Neural cell (in vitro differentiated cells): ENCODE results near the gene EPS15. TPM values are rescaled to one million over a fixed set of nuclear protein-coding genes. Genes with fewer than 3 reads are reported as not detected.

Experiments
- H2AFZ ChIP-seq: fragments of 200-600, 300-800 bp; sonication (generic), shearing (Covaris generic); 2 replicates; pipeline ENCODE4 v1.6.0; 2014; ENCODE audit warnings: low read depth, mild to moderate bottlenecking, antibody characterized with exemption, low read length, moderate library complexity
- H3F3A ChIP-seq: fragments of 200-600 bp; shearing (Covaris generic); 2 replicates; pipeline ENCODE4 v1.6.1; 2016; ENCODE audit warnings: mild to moderate bottlenecking, moderate library complexity, mixed read lengths, antibody characterized with exemption, low read length; ENCODE audit not compliant: insufficient read depth, poor library complexity, severe bottlenecking
- H3K27ac ChIP-seq: fragments of 200-600, 300-800 bp; sonication (generic), shearing (Covaris generic); 2 replicates; pipeline ENCODE4 v1.5.1; 2014; ENCODE audit warnings: mild to moderate bottlenecking, low read length, moderate library complexity
- H3K27me3 ChIP-seq: fragments of 300-800, 200-600 bp; sonication (generic), shearing (Covaris generic); 2 replicates; pipeline ENCODE4 v1.6.0; 2014; ENCODE audit warnings: mild to moderate bottlenecking, low read depth, low read length, moderate library complexity; ENCODE audit not compliant: insufficient read depth
- H3K36me3 ChIP-seq: fragments of 300-800, 200-600 bp; sonication (generic), shearing (Covaris generic); 2 replicates; pipeline ENCODE4 v1.5.1; 2014; ENCODE audit warnings: mild to moderate bottlenecking, antibody characterized with exemption, low read length, moderate library complexity; ENCODE audit not compliant: insufficient read depth
- H3K4me2 ChIP-seq: fragments of 300-800, 200-600 bp; sonication (generic), shearing (Covaris generic); 2 replicates; pipeline ENCODE4 v1.6.0; 2014; ENCODE audit warnings: mild to moderate bottlenecking, low read length
- H3K4me3 ChIP-seq: fragments of 300-800, 200-600 bp; sonication (generic), shearing (Covaris generic); 2 replicates; pipeline ENCODE4 v1.5.1; 2014; ENCODE audit warnings: mild to moderate bottlenecking, low read length, moderate library complexity
- H3K79me2 ChIP-seq: fragments of 200-600 bp; shearing (Covaris generic); replicated peaks from 2 replicates; pipeline ENCODE4 v1.6.0; 2014; ENCODE audit warnings: mild to moderate bottlenecking, low read length, moderate library complexity; ENCODE audit not compliant: insufficient read depth
- H3K9ac ChIP-seq: fragments of 300-800, 200-600 bp; sonication (generic), shearing (Covaris generic); 2 replicates; pipeline ENCODE4 v1.6.1; 2016; ENCODE audit warnings: mild to moderate bottlenecking, low read length, mixed read lengths
- H3K9me2 ChIP-seq: fragments of 200-600 bp; shearing (Covaris generic); 2 replicates; pipeline ENCODE4 v1.6.1; 2016; ENCODE audit warnings: mild to moderate bottlenecking, low read length, mixed read lengths; ENCODE audit not compliant: insufficient read depth
- H3K9me3 ChIP-seq: fragments of 200-600, 300-800 bp; sonication (generic), shearing (Covaris generic); 2 replicates; pipeline ENCODE4 v1.6.1; 2016; ENCODE audit warnings: mild to moderate bottlenecking, mixed run types, low read length, moderate library complexity, mixed read lengths
- H4K20me1 ChIP-seq: fragments of 200-600 bp; shearing (Covaris generic); 2 replicates; pipeline ENCODE4 v1.6.1; 2016; ENCODE audit warnings: mild to moderate bottlenecking, mixed run types; ENCODE audit not compliant: insufficient read depth
- CTCF ChIP-seq: fragments of 450-650 bp; IDR thresholded peaks from 2 replicates; pipeline ENCODE4 v1.5.1; 2014; ENCODE audit warnings: antibody characterized with exemption, mild to moderate bottlenecking, moderate library complexity; ENCODE audit not compliant: poor library complexity, severe bottlenecking
- EP300 ChIP-seq: fragments of 450-650 bp; conservative IDR thresholded peaks from 2 replicates; pipeline ENCODE4 v1.6.1; 2014; ENCODE audit warnings: antibody characterized with exemption, mild to moderate bottlenecking, moderate library complexity; ENCODE audit not compliant: poor library complexity, severe bottlenecking
- EZH2 ChIP-seq: fragments of 200-600, 300-800 bp; shearing (Covaris generic), sonication (generic); IDR thresholded peaks from 2 replicates; pipeline ENCODE4 v1.6.1; 2014; ENCODE audit warnings: antibody characterized with exemption, low read length, borderline replicate concordance, mild to moderate bottlenecking; ENCODE audit not compliant: insufficient read depth, poor library complexity, severe bottlenecking
- MXI1 ChIP-seq: fragments of 450-650 bp; conservative IDR thresholded peaks from 2 replicates; pipeline ENCODE4 v1.6.1; 2014; ENCODE audit warnings: antibody characterized with exemption, mild to moderate bottlenecking; ENCODE audit not compliant: poor library complexity, severe bottlenecking
- POLR2AphosphoS5 ChIP-seq: IDR thresholded peaks from 2 replicates; pipeline ENCODE4 v1.6.1; 2012
- RAD21 ChIP-seq: fragments of 450-650 bp; conservative IDR thresholded peaks from 2 replicates; pipeline ENCODE4 v1.6.1; 2014; ENCODE audit warnings: antibody characterized with exemption, mild to moderate bottlenecking, moderate library complexity
- SMC3 ChIP-seq: fragments of 450-650 bp; conservative IDR thresholded peaks from 2 replicates; pipeline ENCODE4 v1.6.1; 2014; ENCODE audit warnings: antibody characterized with exemption, mild to moderate bottlenecking, moderate library complexity; ENCODE audit not compliant: poor library complexity
- TAF1 ChIP-seq: IDR thresholded peaks from 2 replicates; pipeline ENCODE4 v1.6.1; 2012; ENCODE audit warnings: low read depth
- polyA plus RNA-seq: library from polyadenylated mRNA; depleted of rRNA; stranded (reverse); fragments of >200 nt; gene quantifications from 2 replicates; pipeline ENCODE4 v1.2.3, GENCODE V29; 2014
- TF ChIP-seq, protein P1 (sequence below): IDR thresholded peaks from 2 replicates; pipeline ENCODE4 v1.6.1; 2012; ENCODE audit warnings: borderline replicate concordance

Gene EPS15
- polyA plus RNA-seq, 1 donor from 2014 or later: 101 TPM

- Histone ChIP-seq H3K27ac (no peak overlapping the region), H3K9ac (no peak overlapping the region), H3K27me3 (peaks cover 28% of the 10 kb centered on the region), H4K20me1 (no peaks in the 10 kb centered on the region), H3K9me3 (no peaks in the 10 kb centered on the region), H3F3A (no peaks in the 10 kb centered on the region), H3K4me3 (no peak overlapping the region), H3K9me2 (no peaks in the 10 kb centered on the region), H2AFZ (no peak overlapping the region), H3K4me2 (no peak overlapping the region), H3K36me3 (no peaks in the 10 kb centered on the region), H3K79me2 (no peaks in the 10 kb centered on the region)
- TF ChIP-seq SMC3: no peak
- TF ChIP-seq EP300: no peak
- TF ChIP-seq POLR2AphosphoS5: no peak
- no peak for TF ChIP-seq RAD21
- no peak for TF ChIP-seq EZH2
- TF ChIP-seq MXI1: no peak
- TF ChIP-seq CTCF: no peak
- TF ChIP-seq, protein P1, sequence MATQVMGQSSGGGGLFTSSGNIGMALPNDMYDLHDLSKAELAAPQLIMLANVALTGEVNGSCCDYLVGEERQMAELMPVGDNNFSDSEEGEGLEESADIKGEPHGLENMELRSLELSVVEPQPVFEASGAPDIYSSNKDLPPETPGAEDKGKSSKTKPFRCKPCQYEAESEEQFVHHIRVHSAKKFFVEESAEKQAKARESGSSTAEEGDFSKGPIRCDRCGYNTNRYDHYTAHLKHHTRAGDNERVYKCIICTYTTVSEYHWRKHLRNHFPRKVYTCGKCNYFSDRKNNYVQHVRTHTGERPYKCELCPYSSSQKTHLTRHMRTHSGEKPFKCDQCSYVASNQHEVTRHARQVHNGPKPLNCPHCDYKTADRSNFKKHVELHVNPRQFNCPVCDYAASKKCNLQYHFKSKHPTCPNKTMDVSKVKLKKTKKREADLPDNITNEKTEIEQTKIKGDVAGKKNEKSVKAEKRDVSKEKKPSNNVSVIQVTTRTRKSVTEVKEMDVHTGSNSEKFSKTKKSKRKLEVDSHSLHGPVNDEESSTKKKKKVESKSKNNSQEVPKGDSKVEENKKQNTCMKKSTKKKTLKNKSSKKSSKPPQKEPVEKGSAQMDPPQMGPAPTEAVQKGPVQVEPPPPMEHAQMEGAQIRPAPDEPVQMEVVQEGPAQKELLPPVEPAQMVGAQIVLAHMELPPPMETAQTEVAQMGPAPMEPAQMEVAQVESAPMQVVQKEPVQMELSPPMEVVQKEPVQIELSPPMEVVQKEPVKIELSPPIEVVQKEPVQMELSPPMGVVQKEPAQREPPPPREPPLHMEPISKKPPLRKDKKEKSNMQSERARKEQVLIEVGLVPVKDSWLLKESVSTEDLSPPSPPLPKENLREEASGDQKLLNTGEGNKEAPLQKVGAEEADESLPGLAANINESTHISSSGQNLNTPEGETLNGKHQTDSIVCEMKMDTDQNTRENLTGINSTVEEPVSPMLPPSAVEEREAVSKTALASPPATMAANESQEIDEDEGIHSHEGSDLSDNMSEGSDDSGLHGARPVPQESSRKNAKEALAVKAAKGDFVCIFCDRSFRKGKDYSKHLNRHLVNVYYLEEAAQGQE: no peak
- no peak for TF ChIP-seq TAF1
These were observed 176.4 kb downstream of the EPS15 start for GRCh38 chr1:51342591-51343206.

DNA sequence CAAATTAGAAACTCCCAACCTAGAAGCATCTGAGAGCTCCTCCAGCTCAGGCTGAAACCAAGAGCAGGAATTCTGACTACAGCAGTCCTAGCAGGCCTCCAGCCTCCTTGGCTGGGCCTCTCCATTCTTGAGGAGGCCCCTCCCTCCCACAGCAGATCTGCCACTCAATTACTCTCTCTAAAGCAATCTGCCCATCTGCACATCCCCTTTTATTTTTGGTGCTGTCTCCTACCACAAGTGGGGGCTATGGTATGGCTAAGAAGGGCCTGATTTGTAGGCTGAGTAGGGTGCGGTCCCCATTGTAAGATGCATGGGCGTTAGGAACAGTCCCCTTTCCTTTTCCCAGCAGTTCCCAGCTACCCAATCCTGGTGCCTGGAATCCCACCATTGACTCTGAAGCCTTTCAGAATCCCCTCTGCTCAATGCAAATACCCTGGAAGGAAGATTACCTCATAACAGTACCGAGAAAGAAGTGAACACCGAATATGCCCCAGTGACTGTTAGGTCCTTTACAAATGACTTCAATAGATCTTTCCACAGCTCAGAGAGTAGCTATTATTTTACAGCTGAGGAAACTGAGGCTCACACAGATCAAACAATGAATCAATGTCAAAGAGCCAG lies 177.1 kb downstream of the EPS15 start:
- H3K27ac ChIP-seq: no peak overlapping the region
- H4K20me1 ChIP-seq: no peaks in the 10 kb centered on the region
- H3K9ac ChIP-seq: no peak overlapping the region
- H3K9me2 ChIP-seq: no peaks in the 10 kb centered on the region
- no peaks in the 10 kb centered on the region for H3F3A ChIP-seq
- H3K79me2 ChIP-seq: no peaks in the 10 kb centered on the region
- H3K27me3 ChIP-seq: peaks cover 28% of the 10 kb centered on the region
- no peak overlapping the region for H2AFZ ChIP-seq
- no peaks in the 10 kb centered on the region for H3K36me3 ChIP-seq
- H3K9me3 ChIP-seq: no peaks in the 10 kb centered on the region
- TF ChIP-seq SMC3 (no peak), TAF1 (no peak), EZH2 (no peak), EP300 (no peak), CTCF (no peak)
- TF ChIP-seq, protein P1: no peak
- no peak overlapping the region for H3K4me3 ChIP-seq
- H3K4me2 ChIP-seq: no peak overlapping the region
